ENCODE measurements around the gene THRA.

THRA gene, protein sequence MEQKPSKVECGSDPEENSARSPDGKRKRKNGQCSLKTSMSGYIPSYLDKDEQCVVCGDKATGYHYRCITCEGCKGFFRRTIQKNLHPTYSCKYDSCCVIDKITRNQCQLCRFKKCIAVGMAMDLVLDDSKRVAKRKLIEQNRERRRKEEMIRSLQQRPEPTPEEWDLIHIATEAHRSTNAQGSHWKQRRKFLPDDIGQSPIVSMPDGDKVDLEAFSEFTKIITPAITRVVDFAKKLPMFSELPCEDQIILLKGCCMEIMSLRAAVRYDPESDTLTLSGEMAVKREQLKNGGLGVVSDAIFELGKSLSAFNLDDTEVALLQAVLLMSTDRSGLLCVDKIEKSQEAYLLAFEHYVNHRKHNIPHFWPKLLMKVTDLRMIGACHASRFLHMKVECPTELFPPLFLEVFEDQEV

GRCh38 chr17:40062329-40063186 is at the start of gene THRA:
THRA (plus strand) TSS chr17:40062965; CDS start chr17:40074489, 11,524 bp downstream.
- peak; percentile 77 for DNase-seq

GRCh38 chr17:40014375-40014980 is 48.3 kb upstream of the THRA start:
- no peak for DNase-seq

DNA sequence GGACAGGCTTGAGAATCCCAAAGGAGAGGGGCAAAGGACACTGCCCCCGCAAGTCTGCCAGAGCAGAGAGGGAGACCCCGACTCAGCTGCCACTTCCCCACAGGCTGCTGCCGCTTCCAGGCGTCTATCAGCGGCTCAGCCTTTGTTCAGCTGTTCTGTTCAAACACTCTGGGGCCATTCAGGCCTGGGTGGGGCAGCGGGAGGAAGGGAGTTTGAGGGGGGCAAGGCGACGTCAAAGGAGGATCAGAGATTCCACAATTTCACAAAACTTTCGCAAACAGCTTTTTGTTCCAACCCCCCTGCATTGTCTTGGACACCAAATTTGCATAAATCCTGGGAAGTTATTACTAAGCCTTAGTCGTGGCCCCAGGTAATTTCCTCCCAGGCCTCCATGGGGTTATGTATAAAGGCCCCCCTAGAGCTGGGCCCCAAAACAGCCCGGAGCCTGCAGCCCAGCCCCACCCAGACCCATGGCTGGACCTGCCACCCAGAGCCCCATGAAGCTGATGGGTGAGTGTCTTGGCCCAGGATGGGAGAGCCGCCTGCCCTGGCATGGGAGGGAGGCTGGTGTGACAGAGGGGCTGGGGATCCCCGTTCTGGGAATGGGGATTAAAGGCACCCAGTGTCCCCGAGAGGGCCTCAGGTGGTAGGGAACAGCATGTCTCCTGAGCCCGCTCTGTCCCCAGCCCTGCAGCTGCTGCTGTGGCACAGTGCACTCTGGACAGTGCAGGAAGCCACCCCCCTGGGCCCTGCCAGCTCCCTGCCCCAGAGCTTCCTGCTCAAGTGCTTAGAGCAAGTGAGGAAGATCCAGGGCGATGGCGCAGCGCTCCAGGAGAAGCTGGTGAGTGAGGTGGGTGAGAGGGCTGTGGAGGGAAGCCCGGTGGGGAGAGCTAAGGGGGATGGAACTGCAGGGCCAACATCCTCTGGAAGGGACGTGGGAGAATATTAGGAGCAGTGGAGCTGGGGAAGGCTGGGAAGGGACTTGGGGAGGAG is 47.5 kb upstream of the THRA start, which contains the start of gene CSF3:
TSS of gene CSF3 (plus strand) at position 436 of the 993 bp plus-strand sequence. CDS start at position 471, 35 bp downstream.
- DNase-seq, result no peak

DNA sequence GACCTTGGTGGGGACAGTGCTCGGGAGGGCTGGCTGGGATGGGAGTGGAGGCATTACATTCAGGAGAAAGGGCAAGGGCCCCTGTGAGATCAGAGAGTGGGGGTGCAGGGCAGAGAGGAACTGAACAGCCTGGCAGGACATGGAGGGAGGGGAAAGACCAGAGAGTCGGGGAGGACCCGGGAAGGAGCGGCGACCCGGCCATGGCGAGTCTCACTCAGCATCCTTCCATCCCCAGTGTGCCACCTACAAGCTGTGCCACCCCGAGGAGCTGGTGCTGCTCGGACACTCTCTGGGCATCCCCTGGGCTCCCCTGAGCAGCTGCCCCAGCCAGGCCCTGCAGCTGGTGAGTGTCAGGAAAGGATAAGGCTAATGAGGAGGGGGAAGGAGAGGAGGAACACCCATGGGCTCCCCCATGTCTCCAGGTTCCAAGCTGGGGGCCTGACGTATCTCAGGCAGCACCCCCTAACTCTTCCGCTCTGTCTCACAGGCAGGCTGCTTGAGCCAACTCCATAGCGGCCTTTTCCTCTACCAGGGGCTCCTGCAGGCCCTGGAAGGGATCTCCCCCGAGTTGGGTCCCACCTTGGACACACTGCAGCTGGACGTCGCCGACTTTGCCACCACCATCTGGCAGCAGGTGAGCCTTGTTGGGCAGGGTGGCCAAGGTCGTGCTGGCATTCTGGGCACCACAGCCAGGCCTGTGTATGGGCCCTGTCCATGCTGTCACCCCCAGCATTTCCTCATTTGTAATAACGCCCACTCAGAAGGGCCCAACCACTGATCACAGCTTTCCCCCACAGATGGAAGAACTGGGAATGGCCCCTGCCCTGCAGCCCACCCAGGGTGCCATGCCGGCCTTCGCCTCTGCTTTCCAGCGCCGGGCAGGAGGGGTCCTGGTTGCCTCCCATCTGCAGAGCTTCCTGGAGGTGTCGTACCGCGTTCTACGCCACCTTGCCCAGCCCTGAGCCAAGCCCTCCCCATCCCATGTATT is 46.5 kb upstream of the THRA start:
- no peak for DNase-seq

DNA sequence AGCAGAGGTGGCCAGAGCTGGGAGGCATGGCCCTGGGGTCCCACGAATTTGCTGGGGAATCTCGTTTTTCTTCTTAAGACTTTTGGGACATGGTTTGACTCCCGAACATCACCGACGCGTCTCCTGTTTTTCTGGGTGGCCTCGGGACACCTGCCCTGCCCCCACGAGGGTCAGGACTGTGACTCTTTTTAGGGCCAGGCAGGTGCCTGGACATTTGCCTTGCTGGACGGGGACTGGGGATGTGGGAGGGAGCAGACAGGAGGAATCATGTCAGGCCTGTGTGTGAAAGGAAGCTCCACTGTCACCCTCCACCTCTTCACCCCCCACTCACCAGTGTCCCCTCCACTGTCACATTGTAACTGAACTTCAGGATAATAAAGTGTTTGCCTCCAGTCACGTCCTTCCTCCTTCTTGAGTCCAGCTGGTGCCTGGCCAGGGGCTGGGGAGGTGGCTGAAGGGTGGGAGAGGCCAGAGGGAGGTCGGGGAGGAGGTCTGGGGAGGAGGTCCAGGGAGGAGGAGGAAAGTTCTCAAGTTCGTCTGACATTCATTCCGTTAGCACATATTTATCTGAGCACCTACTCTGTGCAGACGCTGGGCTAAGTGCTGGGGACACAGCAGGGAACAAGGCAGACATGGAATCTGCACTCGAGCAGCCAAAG is 45.2 kb upstream of the THRA start:
- DNase-seq, result no peak

DNA sequence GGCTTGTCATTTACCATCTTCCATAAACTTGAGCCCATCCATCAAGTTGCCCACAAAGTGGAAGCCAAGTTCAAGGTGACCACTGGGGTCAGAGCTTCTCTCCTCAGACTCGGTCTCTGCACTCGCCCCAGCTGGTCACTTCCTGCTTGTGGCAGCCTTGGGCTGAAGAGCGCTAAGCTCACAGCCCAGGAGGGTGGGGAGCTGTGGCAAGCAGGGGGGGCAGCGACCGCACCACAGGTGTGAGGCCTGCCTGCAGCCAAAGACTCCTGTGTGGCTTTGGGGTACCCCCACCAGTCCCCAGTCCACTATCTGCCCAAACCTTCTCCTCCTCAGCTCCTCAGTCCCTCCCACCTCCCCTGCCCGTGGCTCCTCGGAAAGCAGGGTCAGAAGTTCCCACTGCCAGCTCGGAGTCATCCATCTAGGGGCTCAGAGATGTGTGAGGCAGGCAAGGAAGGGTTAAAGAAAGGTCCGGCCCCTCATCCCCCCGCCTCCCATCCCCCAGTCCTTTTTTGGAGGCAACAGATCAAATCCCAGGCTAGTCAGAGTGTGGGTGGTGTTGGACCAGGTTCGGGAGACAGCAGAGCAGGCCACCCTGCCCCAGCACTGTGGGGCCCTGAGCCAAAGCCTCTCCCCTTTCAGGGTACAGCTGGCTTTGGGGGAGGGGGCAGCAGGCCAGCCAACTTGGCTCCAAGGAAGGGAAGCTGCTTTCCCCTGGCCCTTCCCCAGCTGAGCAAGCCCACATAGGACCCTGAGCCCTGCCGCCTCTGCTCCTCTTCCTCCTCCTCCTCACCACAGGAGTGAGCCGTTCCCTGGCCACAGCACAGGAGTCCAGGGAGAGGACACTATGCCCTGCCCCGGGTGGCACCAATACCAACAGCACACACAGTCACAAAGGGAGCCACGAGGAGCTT is 44.3 kb upstream of the THRA start:
- DNase-seq, result no peak

- no peak for DNase-seq
Observed at GRCh38 chr17:40019140-40019991, 43.4 kb upstream of the THRA start.

DNA sequence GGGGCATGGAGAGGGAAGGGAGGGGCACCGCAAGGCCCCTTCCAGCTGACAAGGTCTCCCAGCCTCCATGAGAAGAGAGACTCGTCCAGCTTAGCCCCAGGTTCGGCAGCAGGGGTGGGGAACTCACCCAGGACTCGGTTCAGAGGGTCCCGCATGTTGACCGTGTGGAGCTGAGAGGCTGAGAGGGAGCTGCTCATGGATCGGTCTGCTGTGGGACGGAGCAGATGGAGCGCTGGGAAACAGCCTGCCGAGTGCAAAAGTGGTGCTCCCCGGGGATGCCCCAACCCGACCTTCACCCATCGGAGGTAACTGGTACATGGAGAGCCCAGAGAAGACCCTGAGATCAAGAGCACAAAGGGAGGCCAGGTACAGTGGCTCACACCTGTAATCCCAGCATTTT is 42.6 kb upstream of the THRA start:
- no peak for DNase-seq

- DNase-seq, result no peak
Observed at GRCh38 chr17:40021451-40021971, 41.3 kb upstream of the THRA start.

DNA sequence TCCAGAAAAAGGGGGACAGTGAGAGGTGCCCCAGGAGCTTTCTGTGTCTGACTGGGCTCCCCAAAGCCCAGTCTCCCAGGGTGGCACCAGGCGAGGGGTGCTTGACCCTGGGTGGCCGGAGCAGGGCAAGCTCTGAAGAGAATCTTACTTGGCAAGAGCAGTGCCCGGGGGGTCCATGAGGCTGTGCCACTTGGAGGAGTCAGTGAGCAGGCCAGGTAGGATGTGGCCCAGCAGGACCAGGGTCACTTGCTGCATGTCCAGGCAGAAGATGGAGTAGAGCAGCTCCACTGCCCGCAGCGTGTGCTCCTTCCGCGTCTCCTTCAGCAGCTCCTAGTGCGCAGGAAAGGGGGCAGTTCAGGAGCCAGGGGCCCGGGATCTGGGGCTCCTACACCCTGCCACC is 40.3 kb upstream of the THRA start:
- DNase-seq, result no peak

DNA sequence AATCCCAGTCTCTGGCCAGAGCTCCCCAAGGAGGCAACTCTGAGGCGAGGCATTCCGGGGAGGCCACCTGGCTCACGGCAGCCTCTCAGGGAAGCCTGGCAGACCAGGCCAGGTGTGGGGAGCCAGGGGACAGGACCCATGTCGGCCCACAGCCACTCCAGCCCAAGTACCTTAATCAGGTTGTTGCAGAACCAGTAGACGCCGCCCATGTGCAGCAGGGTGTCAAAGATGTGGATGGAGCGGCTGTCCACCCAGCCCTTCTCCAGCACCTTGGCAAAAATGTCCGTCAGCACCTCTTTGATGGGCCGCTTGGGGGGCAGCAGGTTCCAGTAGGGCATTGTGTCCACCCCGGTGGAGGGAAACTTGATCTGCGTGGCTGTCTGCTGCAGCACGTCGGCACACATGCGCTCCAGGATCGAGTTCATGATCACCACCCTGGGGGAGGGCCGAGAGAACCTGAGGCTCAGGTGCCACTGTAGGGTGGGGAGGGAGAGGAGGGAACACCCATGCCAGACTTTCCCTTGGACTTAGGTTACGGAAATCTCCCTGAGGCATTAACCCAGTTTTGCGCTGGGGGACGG is 39.7 kb upstream of the THRA start:
- DNase-seq, result no peak

GRCh38 chr17:40023590-40024292 is 39.0 kb upstream of the THRA start:
- no peak for DNase-seq

DNA sequence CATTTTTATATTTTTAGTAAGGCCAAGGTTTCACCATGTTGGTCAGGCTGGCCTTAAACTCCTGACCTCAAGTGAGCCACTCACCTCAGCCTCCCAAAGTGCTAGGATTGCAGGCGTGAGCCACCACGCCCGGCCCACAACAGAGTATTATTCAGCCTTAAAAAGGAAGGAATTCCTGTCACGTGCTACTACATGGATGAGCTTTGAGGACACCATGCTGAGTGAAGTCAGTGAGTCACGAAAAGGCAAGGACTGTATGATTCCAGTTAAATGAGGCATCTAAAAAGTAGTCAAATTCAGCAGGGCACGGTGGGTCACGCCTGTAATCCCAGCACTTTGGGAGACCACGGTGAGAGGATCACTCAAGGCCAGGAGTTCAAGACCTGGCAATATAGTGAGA is 37.9 kb upstream of the THRA start:
- DNase-seq, result no peak

GRCh38 chr17:40025559-40025958 is 37.2 kb upstream of the THRA start:
- DNase-seq, result no peak

GRCh38 chr17:40025991-40026815 is 36.6 kb upstream of the THRA start:
- peak; percentile 50 for DNase-seq

All from activated T-cell treated with anti-CD3 and anti-CD28 coated beads, Interleukin-2, amount 50 U/mL, for 1 hour (primary cell).